SK-N-SH treated with all-trans-retinoic acid at 6 μM for 48 hours (cell line): ENCODE results near the gene C17orf58.

Experiments
- ATAC-seq: fragments of 200-7000 bp; cut with Tn5 transposase; 3 replicates; pipeline ENCODE4 v1.9.1; 2020; ENCODE audit warnings: mild to moderate bottlenecking, moderate library complexity
- ARNTL ChIP-seq: fragments of 450-650 bp; formaldehyde crosslinking; IDR thresholded peaks from 2 replicates; pipeline ENCODE4 v1.5.0; 2020; ENCODE audit warnings: low read depth, mild to moderate bottlenecking, moderate library complexity, borderline replicate concordance
- CSDC2 ChIP-seq: fragments of 250-450 bp; sonication (Bioruptor Pico); IDR thresholded peaks from 2 replicates; pipeline ENCODE4 v1.5.0; 2020; ENCODE audit warnings: mild to moderate bottlenecking, moderate library complexity
- CSRNP3 ChIP-seq: fragments of 250-450 bp; sonication (Bioruptor Pico); IDR thresholded peaks from 2 replicates; pipeline ENCODE4 v1.5.1; 2021; ENCODE audit warnings: mild to moderate bottlenecking, moderate library complexity
- ESRRG ChIP-seq: fragments of 250-450 bp; sonication (Bioruptor Pico); IDR thresholded peaks from 2 replicates; pipeline ENCODE4 v1.6.1; 2021; ENCODE audit warnings: mild to moderate bottlenecking
- GLIS3 ChIP-seq: fragments of 250-450 bp; sonication (Bioruptor Pico); IDR thresholded peaks from 2 replicates; pipeline ENCODE4 v1.5.0; 2020; ENCODE audit warnings: mild to moderate bottlenecking, moderate library complexity
- OSR1 ChIP-seq: fragments of 250-450 bp; sonication (Bioruptor Pico); IDR thresholded peaks from 2 replicates; pipeline ENCODE4 v1.8.0; 2022; ENCODE audit warnings: moderate library complexity, mild to moderate bottlenecking, inconsistent platforms
- PATZ1 ChIP-seq: fragments of 250-450 bp; sonication (Bioruptor Pico); IDR thresholded peaks from 2 replicates; pipeline ENCODE4 v1.8.0; 2020; ENCODE audit warnings: mild to moderate bottlenecking, moderate library complexity, borderline replicate concordance
- POU6F1 ChIP-seq: fragments of 250-450 bp; sonication (Bioruptor Pico); IDR thresholded peaks from 2 replicates; pipeline ENCODE4 v1.8.0; 2021; ENCODE audit warnings: low read depth, mild to moderate bottlenecking, moderate library complexity, borderline replicate concordance
- PPARA ChIP-seq: fragments of 250-450 bp; sonication (Bioruptor Pico); IDR thresholded peaks from 2 replicates; pipeline ENCODE4 v1.5.0; 2020; ENCODE audit warnings: mild to moderate bottlenecking, borderline replicate concordance
- RARB ChIP-seq: fragments of 250-450 bp; sonication (Bioruptor Pico); IDR thresholded peaks from 2 replicates; pipeline ENCODE4 v1.8.0; 2021; ENCODE audit warnings: mild to moderate bottlenecking, moderate library complexity
- SNAI2 ChIP-seq: fragments of 250-450 bp; sonication (Bioruptor Pico); IDR thresholded peaks from 2 replicates; pipeline ENCODE4 v1.5.0; 2020; ENCODE audit warnings: mild to moderate bottlenecking, moderate library complexity
- TCF4 ChIP-seq: fragments of 250-450 bp; sonication (Bioruptor Pico); IDR thresholded peaks from 2 replicates; pipeline ENCODE4 v1.8.0; 2021; ENCODE audit warnings: mild to moderate bottlenecking, moderate library complexity, borderline replicate concordance
- TOX ChIP-seq: fragments of 250-450 bp; sonication (Bioruptor Pico); IDR thresholded peaks from 2 replicates; pipeline ENCODE4 v1.8.0; 2021; ENCODE audit warnings: mild to moderate bottlenecking, moderate library complexity, borderline replicate concordance
- TSHZ2 ChIP-seq: fragments of 250-450 bp; sonication (Bioruptor Pico); IDR thresholded peaks from 2 replicates; pipeline ENCODE4 v1.5.0; 2020; ENCODE audit warnings: mild to moderate bottlenecking, moderate library complexity
- ZC3H10 ChIP-seq: fragments of 250-450 bp; sonication (Bioruptor Pico); IDR thresholded peaks from 2 replicates; pipeline ENCODE4 v1.5.1; 2021; ENCODE audit warnings: mild to moderate bottlenecking, moderate library complexity
- ZFP3 ChIP-seq: fragments of 250-450 bp; sonication (Bioruptor Pico); IDR thresholded peaks from 2 replicates; pipeline ENCODE4 v1.5.0; 2020; ENCODE audit warnings: mild to moderate bottlenecking, moderate library complexity
- ZFP30 ChIP-seq: fragments of 450-650 bp; formaldehyde crosslinking; IDR thresholded peaks from 2 replicates; pipeline ENCODE4 v1.5.0; 2022; ENCODE audit warnings: mild to moderate bottlenecking, moderate library complexity
- ZNF70 ChIP-seq: fragments of 450-650 bp; formaldehyde crosslinking; IDR thresholded peaks from 2 replicates; pipeline ENCODE4 v1.5.0; 2020; ENCODE audit warnings: mild to moderate bottlenecking, moderate library complexity

C17orf58 gene

GRCh38 chr17:67959510-67959909 lies 36.8 kb downstream of the C17orf58 start:
- ATAC-seq = no peak
- TF ChIP-seq GLIS3 (no peak), TOX (CRISPR knock-in tag) (no peak), PATZ1 (CRISPR knock-in tag) (no peak), TSHZ2 (CRISPR knock-in tag) (no peak), ZFP3 (CRISPR knock-in tag) (no peak), ZFP30 (no peak), ZC3H10 (no peak), POU6F1 (CRISPR knock-in tag) (no peak), CSDC2 (CRISPR knock-in tag) (no peak), RARB (no peak), TCF4 (no peak)

GRCh38 chr17:67950945-67951344 lies 45.3 kb downstream of the C17orf58 start:
- ATAC-seq = no peak
- no peak for TF ChIP-seq PPARA (CRISPR knock-in tag)
- no peak for TF ChIP-seq TSHZ2 (CRISPR knock-in tag)
- TF ChIP-seq ZC3H10 = no peak
- TF ChIP-seq RARB = no peak
- no peak for TF ChIP-seq TCF4
- no peak for TF ChIP-seq ARNTL (CRISPR knock-in tag)
- TF ChIP-seq GLIS3 = no peak
- no peak for TF ChIP-seq OSR1
- no peak for TF ChIP-seq ZNF70 (CRISPR knock-in tag)
- TF ChIP-seq PATZ1 (CRISPR knock-in tag) = no peak
- TF ChIP-seq ESRRG (CRISPR knock-in tag) = no peak
- no peak for TF ChIP-seq SNAI2 (CRISPR knock-in tag)
- TF ChIP-seq ZFP3 (CRISPR knock-in tag) = no peak
- no peak for TF ChIP-seq POU6F1 (CRISPR knock-in tag)
- no peak for TF ChIP-seq CSRNP3 (CRISPR knock-in tag)
